ENCODE measurements around the gene UBE2D3. TPM values are rescaled to one million over a fixed set of nuclear protein-coding genes. Genes with fewer than 3 reads are reported as not detected.

UBE2D3 gene
- total RNA-seq, 1 experiment from 2014 or later: 351 TPM

GRCh38 chr4:102829803-102830202 is 2.5 kb upstream of the UBE2D3 start:
- Mint-ChIP-seq H3K27ac (peak overlapping the region; percentile 50), H3K9me3 (no peaks in the 10 kb centered on the region), H3K4me3 (no peak overlapping the region; the same call in 1 of the 2 replicates), H3K4me1 (peaks cover 33% of the 10 kb centered on the region), H3K36me3 (no peaks in the 10 kb centered on the region), H3K27me3 (ENCODE audit: low read depth) (no peaks in the 10 kb centered on the region)
- DNase-seq (ENCODE audit: low spot score) (no peak), ATAC-seq (no peak)
- CTCF ChIA-PET: interaction anchor here (0.6 kb wide), 1 partner anchor 181 kb away, joined by 3 read pairs; no protein-coding TSS in a partner anchor
- TF ChIP-seq ERG (CRISPR knock-in tag; IDR thresholded peaks at IDR 0.05) (no peak), ZNF232 (CRISPR knock-in tag; IDR thresholded peaks at IDR 0.05) (no peak), ZNF396 (CRISPR knock-in tag; IDR thresholded peaks at IDR 0.05; ENCODE audit: borderline replicate concordance) (no peak), NR2C2 (CRISPR knock-in tag; IDR thresholded peaks at IDR 0.05) (no peak), SP1 (CRISPR knock-in tag; conservative IDR thresholded peaks at IDR 0.05) (no peak), ELF4 (CRISPR knock-in tag; IDR thresholded peaks at IDR 0.05; ENCODE audit: low read depth) (no peak), NR1H2 (CRISPR knock-in tag; IDR thresholded peaks at IDR 0.05) (no peak)
- POLR2A ChIA-PET: interaction anchor here (3.5 to 6.0 kb wide), 2 partner anchors 39 to 69 kb away, joined by 44 to 113 read pairs; partner anchors contain the start of genes CISD2 and MANBA

GRCh38 chr4:102828497-102828808 is 1.1 kb upstream of the UBE2D3 start:
- ATAC-seq (no peak; the same call in 1 of the 2 replicates), DNase-seq (ENCODE audit: low spot score) (no peak)
- H3K27me3 Mint-ChIP-seq (ENCODE audit: low read depth): no peaks in the 10 kb centered on the region
- H3K36me3 Mint-ChIP-seq: peaks cover 6% of the 10 kb centered on the region
- POLR2A ChIA-PET: interaction anchor here (0.9 to 6.0 kb wide), 21 partner anchors 8 to 271 kb away, joined by 3 to 113 read pairs (median 4); partner anchors contain the start of genes BDH2, CISD2 and MANBA
- H3K27ac Mint-ChIP-seq: no peak overlapping the region; the same call in none of the 2 replicates
- H3K9me3 Mint-ChIP-seq: no peaks in the 10 kb centered on the region
- H3K4me3 Mint-ChIP-seq: no peak overlapping the region
- CTCF ChIA-PET: interaction anchor here (0.6 to 1.5 kb wide), 10 partner anchors 10 to 271 kb away, joined by 3 to 7 read pairs (median 4); partner anchors contain the start of genes BDH2 and CISD2
- TF ChIP-seq NFATC4 (CRISPR knock-in tag; IDR thresholded peaks at IDR 0.05): peak; percentile 60; the same call in 1 of the 2 replicates
- TF ChIP-seq ZNF416 (CRISPR knock-in tag; IDR thresholded peaks at IDR 0.05): no peak
- H3K4me1 Mint-ChIP-seq: peaks cover 44% of the 10 kb centered on the region

- CTCF ChIA-PET: interaction anchor here (0.6 to 1.5 kb wide), 10 partner anchors 9 to 272 kb away, joined by 3 to 7 read pairs (median 4); partner anchors contain the start of genes BDH2 and CISD2
- Mint-ChIP-seq H3K4me1 (peaks cover 44% of the 10 kb centered on the region), H3K27ac (no peak overlapping the region; the same call in none of the 2 replicates), H3K4me3 (no peak overlapping the region), H3K27me3 (ENCODE audit: low read depth) (no peaks in the 10 kb centered on the region), H3K36me3 (peaks cover 11% of the 10 kb centered on the region), H3K9me3 (no peaks in the 10 kb centered on the region)
- ATAC-seq (peak; percentile 87), DNase-seq (ENCODE audit: low spot score) (peak; percentile 96)
- POLR2A ChIA-PET: interaction anchor here (0.5 to 6.0 kb wide), 25 partner anchors 9 to 272 kb away, joined by 3 to 113 read pairs (median 4); partner anchors contain the start of genes BDH2, CISD2 and MANBA
- TF ChIP-seq MAX (CRISPR knock-in tag; IDR thresholded peaks at IDR 0.05) (peak; percentile 65), SOX15 (CRISPR knock-in tag; IDR thresholded peaks at IDR 0.05) (no peak), KAT7 (CRISPR knock-in tag; IDR thresholded peaks at IDR 0.05; ENCODE audit: borderline replicate concordance) (0 out of 2 replicates have a peak, but pooled peaks have one; percentile 24), E2F5 (CRISPR knock-in tag; IDR thresholded peaks at IDR 0.05) (peak; percentile 65; the same call in 1 of the 2 replicates), NFE2L1 (CRISPR knock-in tag; IDR thresholded peaks at IDR 0.05) (peak; percentile 31; the same call in 1 of the 2 replicates), ZNF232 (CRISPR knock-in tag; IDR thresholded peaks at IDR 0.05) (0 out of 2 replicates have a peak, but pooled peaks have one; percentile 39), AR (CRISPR knock-in tag; IDR thresholded peaks at IDR 0.05) (no peak), NFYB (CRISPR knock-in tag; conservative IDR thresholded peaks at IDR 0.05; ENCODE audit: low read depth) (peak; percentile 69), AFF4 (CRISPR knock-in tag; IDR thresholded peaks at IDR 0.05; ENCODE audit: borderline replicate concordance) (peak; percentile 76; the same call in 1 of the 2 replicates), SMAD3 (CRISPR knock-in tag; IDR thresholded peaks at IDR 0.05; ENCODE audit: borderline replicate concordance) (peak; percentile 54; the same call in 1 of the 2 replicates), ESRRA (CRISPR knock-in tag; IDR thresholded peaks at IDR 0.05; ENCODE audit: borderline replicate concordance) (no peak; the same call in 1 of the 2 replicates), FOXJ3 (CRISPR knock-in tag; IDR thresholded peaks at IDR 0.05; ENCODE audit: borderline replicate concordance) (no peak)
Measured at GRCh38 chr4:102827674-102828496, 534 bp upstream of the UBE2D3 start.
